Activated naive CD4-positive, alpha-beta T cell treated with anti-CD3 and anti-CD28 coated beads, Interleukin-2, amount 10 ng/mL, durations not matched to agents 7 days and 5 days (primary cell): ENCODE results near the gene KCNQ2.

Source experiments
- CTCF ChIA-PET: fragments of 350-600 bp; sonication (Branson Sonifier 250); formaldehyde crosslinking; loops from one replicate; lab custom pipeline; 2021; ENCODE audit warnings: antibody characterized with exemption; lab: Charles Lee
- DNase-seq: peaks from one replicate; pipeline ENCODE4 v3.0.0-alpha.2; 2020
- H3K27ac Mint-ChIP-seq: one replicate; pipeline ENCODE4 v1.8.0; 2021; ENCODE audit warnings: mild to moderate bottlenecking, moderate library complexity, mixed read lengths
- H3K27me3 Mint-ChIP-seq: one replicate; pipeline ENCODE4 v1.8.0; 2021; ENCODE audit warnings: mild to moderate bottlenecking, mixed read lengths
- H3K36me3 Mint-ChIP-seq: one replicate; pipeline ENCODE4 v1.8.0; 2021; ENCODE audit warnings: mixed read lengths
- H3K4me1 Mint-ChIP-seq: one replicate; pipeline ENCODE4 v1.8.0; 2021; ENCODE audit warnings: mixed read lengths
- H3K4me3 Mint-ChIP-seq: one replicate; pipeline ENCODE4 v1.8.0; 2021; ENCODE audit warnings: mild to moderate bottlenecking, moderate library complexity, mixed read lengths
- H3K9me3 Mint-ChIP-seq: one replicate; pipeline ENCODE4 v1.8.0; 2021; ENCODE audit warnings: mixed read lengths

KCNQ2 gene

GRCh38 chr20:63508072-63508768 lies 35.8 kb upstream of the KCNQ2 start:
- H3K36me3 Mint-ChIP-seq, result no peaks in the 10 kb centered on the region
- H3K4me1 Mint-ChIP-seq, result peaks cover 8% of the 10 kb centered on the region
- DNase-seq, result no peak
- H3K27me3 Mint-ChIP-seq, result peaks cover 57% of the 10 kb centered on the region
- peaks cover 11% of the 10 kb centered on the region for H3K9me3 Mint-ChIP-seq
- no peak overlapping the region for H3K4me3 Mint-ChIP-seq
- H3K27ac Mint-ChIP-seq, result no peak overlapping the region
- CTCF ChIA-PET, result no interaction called here

DNA sequence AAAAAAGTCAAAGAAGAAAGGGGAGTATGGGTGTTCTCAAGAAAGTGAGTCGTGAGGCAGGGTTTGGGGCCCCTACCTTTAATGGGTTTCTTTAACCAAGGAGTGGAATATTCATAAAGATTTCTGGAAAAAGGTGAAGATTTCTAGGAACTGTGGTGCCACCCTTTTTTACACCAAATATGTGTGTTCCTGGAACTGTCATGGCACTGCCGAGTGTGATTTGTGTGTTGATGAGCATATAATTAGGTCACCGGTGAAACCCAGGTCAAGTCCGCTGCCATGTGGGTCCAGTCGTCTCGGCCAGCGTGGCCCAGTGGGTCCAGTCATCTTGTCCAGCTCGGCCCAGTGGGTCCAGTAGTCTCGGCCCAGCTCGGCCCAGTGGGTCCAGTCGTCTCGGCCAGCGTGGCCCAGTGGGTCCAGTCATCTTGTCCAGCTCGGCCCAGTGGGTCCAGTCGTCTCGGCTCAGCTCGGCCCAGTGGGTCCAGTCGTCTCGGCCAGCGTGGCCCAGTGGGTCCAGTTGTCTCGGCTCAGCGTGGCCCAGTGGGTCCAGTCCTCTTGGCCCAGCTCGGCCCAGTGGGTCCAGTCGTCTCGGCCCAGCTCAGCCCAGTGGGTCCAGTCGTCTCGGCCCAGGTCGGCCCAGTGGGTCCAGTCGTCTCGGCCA lies 34.8 kb upstream of the KCNQ2 start:
- CTCF ChIA-PET, result no interaction called here
- H3K4me1 Mint-ChIP-seq, result peaks cover 8% of the 10 kb centered on the region
- DNase-seq, result no peak
- no peak overlapping the region for H3K4me3 Mint-ChIP-seq
- H3K9me3 Mint-ChIP-seq, result peaks cover 11% of the 10 kb centered on the region
- peaks cover 52% of the 10 kb centered on the region for H3K27me3 Mint-ChIP-seq
- H3K36me3 Mint-ChIP-seq, result no peaks in the 10 kb centered on the region
- H3K27ac Mint-ChIP-seq, result no peak overlapping the region

- H3K4me1 Mint-ChIP-seq, result peaks cover 8% of the 10 kb centered on the region
- CTCF ChIA-PET, result no interaction called here
- DNase-seq, result no peak
- H3K27me3 Mint-ChIP-seq, result peaks cover 54% of the 10 kb centered on the region
- peaks cover 11% of the 10 kb centered on the region for H3K9me3 Mint-ChIP-seq
- no peak overlapping the region for H3K27ac Mint-ChIP-seq
- H3K36me3 Mint-ChIP-seq, result no peaks in the 10 kb centered on the region
- H3K4me3 Mint-ChIP-seq, result no peak overlapping the region
Measured at GRCh38 chr20:63505723-63506122, 33.3 kb upstream of the KCNQ2 start.

GRCh38 chr20:63505281-63505680 lies 32.8 kb upstream of the KCNQ2 start:
- DNase-seq, result no peak
- Mint-ChIP-seq H3K27me3 (peaks cover 54% of the 10 kb centered on the region), H3K9me3 (peaks cover 11% of the 10 kb centered on the region), H3K4me3 (no peak overlapping the region), H3K27ac (no peak overlapping the region), H3K4me1 (peaks cover 8% of the 10 kb centered on the region), H3K36me3 (no peaks in the 10 kb centered on the region)
- CTCF ChIA-PET, result no interaction called here

DNA sequence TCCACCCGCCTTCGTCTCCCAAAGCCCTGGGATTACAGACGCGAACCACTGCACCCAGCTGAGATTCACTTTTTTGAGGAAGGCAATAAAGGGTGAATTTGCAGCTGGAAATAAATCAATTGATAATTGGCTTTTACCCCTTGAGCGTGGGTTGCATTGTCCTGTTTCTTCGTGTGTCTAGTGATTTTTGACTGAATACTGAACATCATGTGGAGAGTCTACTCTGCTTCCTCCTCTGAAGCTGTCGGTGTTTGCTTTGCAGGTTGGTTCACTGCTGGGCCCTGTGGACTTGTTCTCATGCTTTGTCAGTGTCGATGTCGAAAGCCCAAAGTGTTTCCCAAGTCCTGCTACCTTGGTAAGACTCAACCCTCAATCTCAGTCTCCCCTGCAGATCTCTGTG lies 32.2 kb upstream of the KCNQ2 start:
- Mint-ChIP-seq H3K4me3 (no peak overlapping the region), H3K4me1 (peaks cover 8% of the 10 kb centered on the region), H3K27me3 (peaks cover 55% of the 10 kb centered on the region), H3K9me3 (peaks cover 11% of the 10 kb centered on the region), H3K36me3 (no peaks in the 10 kb centered on the region), H3K27ac (no peak overlapping the region)
- CTCF ChIA-PET, result no interaction called here
- DNase-seq, result no peak

- DNase-seq, result no peak
- Mint-ChIP-seq H3K36me3 (no peaks in the 10 kb centered on the region), H3K27me3 (peaks cover 58% of the 10 kb centered on the region), H3K27ac (no peak overlapping the region), H3K9me3 (peaks cover 11% of the 10 kb centered on the region), H3K4me1 (peaks cover 8% of the 10 kb centered on the region), H3K4me3 (no peak overlapping the region)
- CTCF ChIA-PET, result interaction anchor here (0.7 kb wide), 1 partner anchor 535 kb away, joined by 3 read pairs; no protein-coding TSS in a partner anchor
Measured at GRCh38 chr20:63503524-63503923, 31.1 kb upstream of the KCNQ2 start.

- DNase-seq, result no peak
- Mint-ChIP-seq H3K4me3 (no peak overlapping the region), H3K27me3 (peaks cover 66% of the 10 kb centered on the region), H3K27ac (no peak overlapping the region), H3K36me3 (no peaks in the 10 kb centered on the region), H3K4me1 (peaks cover 6% of the 10 kb centered on the region), H3K9me3 (peaks cover 11% of the 10 kb centered on the region)
- CTCF ChIA-PET, result interaction anchor here (0.7 kb wide), 1 partner anchor 536 kb away, joined by 3 read pairs; no protein-coding TSS in a partner anchor
Measured at GRCh38 chr20:63502671-63503172, 30.3 kb upstream of the KCNQ2 start.

- Mint-ChIP-seq H3K4me1 (peaks cover 3% of the 10 kb centered on the region), H3K27me3 (peaks cover 70% of the 10 kb centered on the region), H3K9me3 (peaks cover 11% of the 10 kb centered on the region), H3K36me3 (no peaks in the 10 kb centered on the region), H3K4me3 (no peak overlapping the region), H3K27ac (no peak overlapping the region)
- CTCF ChIA-PET, result no interaction called here
- DNase-seq, result no peak
Measured at GRCh38 chr20:63501818-63502670, 29.6 kb upstream of the KCNQ2 start.

- no peaks in the 10 kb centered on the region for H3K36me3 Mint-ChIP-seq
- H3K27me3 Mint-ChIP-seq, result peaks cover 75% of the 10 kb centered on the region
Measured at GRCh38 chr20:63500902-63501817, 28.7 kb upstream of the KCNQ2 start.

GRCh38 chr20:63500151-63500901 lies 27.9 kb upstream of the KCNQ2 start:
- CTCF ChIA-PET, result no interaction called here
- Mint-ChIP-seq H3K27me3 (peaks cover 81% of the 10 kb centered on the region), H3K9me3 (peaks cover 11% of the 10 kb centered on the region), H3K36me3 (no peaks in the 10 kb centered on the region), H3K27ac (no peak overlapping the region), H3K4me1 (peaks cover 6% of the 10 kb centered on the region), H3K4me3 (no peak overlapping the region)
- DNase-seq, result no peak

More at GRCh38 chr20:63500902-63501817, 28.7 kb upstream of the KCNQ2 start:
- DNase-seq, result no peak
- Mint-ChIP-seq H3K9me3 (peaks cover 11% of the 10 kb centered on the region), H3K4me3 (no peak overlapping the region), H3K4me1 (peaks cover 6% of the 10 kb centered on the region), H3K27ac (no peak overlapping the region)
- CTCF ChIA-PET, result no interaction called here

DNA sequence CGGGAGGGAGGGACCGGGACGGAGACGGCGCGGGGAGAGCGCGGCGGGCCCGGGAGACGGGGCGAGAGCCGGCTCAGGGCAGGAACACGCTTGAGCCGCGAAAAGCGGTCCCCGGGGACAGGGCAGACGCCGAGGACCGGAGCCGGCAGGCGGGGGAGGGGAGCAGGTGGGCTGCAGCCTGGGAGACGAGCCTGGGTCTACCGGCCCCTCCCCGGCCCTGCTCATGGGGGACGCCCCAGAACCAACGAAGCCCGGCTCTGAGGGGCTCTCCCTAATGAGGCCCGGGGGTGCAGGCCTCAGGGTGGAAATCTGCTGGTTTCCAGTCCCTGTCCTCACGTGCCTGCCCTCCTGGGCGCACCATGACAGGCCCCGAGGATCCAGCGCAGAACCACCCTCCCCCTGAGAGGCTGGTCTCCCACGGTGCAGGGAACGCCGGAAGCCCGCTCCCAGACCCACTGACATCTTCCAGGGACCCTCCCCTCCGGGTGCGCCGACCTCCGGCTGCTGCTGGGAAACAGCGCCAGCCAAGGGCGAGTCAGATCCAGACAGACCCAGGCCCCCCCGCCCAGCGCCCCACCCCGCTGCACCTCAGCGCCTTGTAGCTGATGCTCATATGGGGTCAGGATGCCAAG lies 27.0 kb upstream of the KCNQ2 start:
- H3K9me3 Mint-ChIP-seq, result peaks cover 4% of the 10 kb centered on the region
- no peak for DNase-seq
- peaks cover 78% of the 10 kb centered on the region for H3K27me3 Mint-ChIP-seq
- H3K36me3 Mint-ChIP-seq, result no peaks in the 10 kb centered on the region
- no peak overlapping the region for H3K4me3 Mint-ChIP-seq
- CTCF ChIA-PET, result no interaction called here
- no peak overlapping the region for H3K27ac Mint-ChIP-seq
- peaks cover 6% of the 10 kb centered on the region for H3K4me1 Mint-ChIP-seq

DNA sequence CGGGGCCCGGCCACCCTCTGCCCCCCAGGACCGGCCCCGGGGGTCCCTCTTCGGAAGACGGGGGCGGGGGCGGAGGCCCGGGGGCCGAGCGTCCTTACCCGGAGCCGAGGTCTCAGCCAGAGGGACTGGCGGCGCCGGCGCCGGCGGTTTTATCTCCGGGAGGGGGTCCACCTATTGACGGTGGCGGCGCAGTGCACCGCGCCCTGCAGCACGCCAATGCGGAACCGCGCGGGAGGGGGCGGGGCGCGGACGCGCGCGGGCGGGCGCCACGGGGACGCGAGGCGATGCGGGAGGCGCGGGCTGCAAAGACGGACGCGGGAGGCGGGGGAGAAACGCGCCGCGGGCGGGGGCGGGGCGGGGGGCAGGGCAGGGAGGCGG lies 26.5 kb upstream of the KCNQ2 start, which contains the start of gene EEF1A2:
TSS of gene EEF1A2 (minus strand) at position 124 of the 378 bp plus-strand sequence. CDS start 1,320 bp downstream, outside the sequence.
- peaks cover 75% of the 10 kb centered on the region for H3K27me3 Mint-ChIP-seq
- no peak within 1 kb of the TSS for H3K4me3 Mint-ChIP-seq
- no peak within 1 kb of the TSS for H3K27ac Mint-ChIP-seq
- peaks cover 6% of the 10 kb centered on the region for H3K4me1 Mint-ChIP-seq
- CTCF ChIA-PET, result no interaction called here
- peak; percentile 63 for DNase-seq
- no peaks in the 10 kb centered on the region for H3K9me3 Mint-ChIP-seq
- H3K36me3 Mint-ChIP-seq, result no peaks in the 10 kb centered on the region
